H1 (cell line): ENCODE results near the gene TRAPPC2L. TPM values are rescaled to one million over a fixed set of nuclear protein-coding genes. Genes with fewer than 3 reads are reported as not detected.

Source experiments
- CTBP2 ChIP-seq: IDR thresholded peaks from 2 replicates; pipeline ENCODE4 v1.7.0; 2011; ENCODE audit warnings: borderline replicate concordance, mild to moderate bottlenecking, moderate library complexity, mixed read lengths, low read length; ENCODE audit not compliant: insufficient read depth, insufficient read length
- NRF1 ChIP-seq: IDR thresholded peaks from 2 replicates; pipeline ENCODE4 v1.6.1; 2011; ENCODE audit warnings: mild to moderate bottlenecking, low read depth, low read length, improper control_type of control experiment
- RNF2 ChIP-seq: fragments of 200-900, 300-1000 bp; sonication (generic); IDR thresholded peaks from 2 replicates; pipeline ENCODE4 v1.7.1; 2016; ENCODE audit warnings: borderline replicate concordance, low read depth, mild to moderate bottlenecking, antibody characterized with exemption, low read length; ENCODE audit not compliant: poor library complexity, severe bottlenecking; ENCODE audit errors: missing control alignments
- SIN3A ChIP-seq, 2 experiments: IDR thresholded peaks in 1 of 2; conservative IDR thresholded peaks in 1 of 2; 2 replicates each; pipeline ENCODE4 v1.6.1; 2011 to 2012; ENCODE audit warnings: low read length in 2 of 2, improper control_type of control experiment in 1 of 2, low read depth in 1 of 2, mild to moderate bottlenecking in 1 of 2
- SRF ChIP-seq: IDR thresholded peaks from 2 replicates; pipeline ENCODE4 v1.6.1; 2011; ENCODE audit warnings: mild to moderate bottlenecking, low read depth, low read length, moderate library complexity
- polyA plus RNA-seq, 7 experiments: library from polyadenylated mRNA; depleted of rRNA in 3 of 7; stranded (reverse) in 5 of 7; unstranded in 2 of 7; fragments of >200 nt in 5 of 7; fragments of 200-250 nt in 2 of 7; gene quantifications; 1 replicate in 5 of 7; 2 replicates in 1 of 7; 4 replicates in 1 of 7; pipeline versions ENCODE4 v1.2.1 to v1.2.3, GENCODE V29; 2011 to 2013; ENCODE audit warnings: missing spikeins in 2 of 7, mixed read lengths in 2 of 7
- total RNA-seq: library from RNA; stranded (reverse); fragmentation: NEBNext Ultra II Directional; extraction: Animal tissue kit (Norgen Biotek cat#: 25700); gene quantifications from 2 replicates; pipeline ENCODE4 v1.2.1, GENCODE V29; 2021

The TRAPPC2L gene
- total and polyA plus RNA-seq, 2 of the 8 experiments (the other 6 are each of a cell fraction or from before 2014, with no cell fraction given), result 98.7 to 133 TPM

GRCh38 chr16:88867581-88868246, 10.8 kb downstream of the TRAPPC2L start (continued):
- TF ChIP-seq SIN3A (conservative IDR thresholded peaks at IDR 0.05 in 1 of 2, IDR thresholded peaks at IDR 0.05 in 1 of 2; ENCODE audit: low read depth in 1 of 2, low read length in 2 of 2) (no peak), CTBP2 (no peak), RNF2 (no peak), NRF1 (no peak), SRF (no peak)
